CD14-positive monocyte (primary cell): ENCODE results near the gene YDJC. TPM values are rescaled to one million over a fixed set of nuclear protein-coding genes. Genes with fewer than 3 reads are reported as not detected.

Source experiments
- DNase-seq, 3 donors: peaks; one replicate each; pipeline ENCODE4 v3.0.0-alpha.2; 2011 to 2022
- H2AFZ ChIP-seq: 2 replicates; pipeline ENCODE4 v1.6.0; 2012; ENCODE audit warnings: mild to moderate bottlenecking, low read depth, low read length, inconsistent platforms; ENCODE audit not compliant: insufficient read depth, poor library complexity, severe bottlenecking
- H3K27ac ChIP-seq, 2 donors: 1 replicate in 1 of 2; 2 replicates in 1 of 2; pipeline ENCODE4 v1.5.1; 2012 to 2013; ENCODE audit warnings: low read length in 2 of 2, control low read depth in 1 of 2, inconsistent platforms in 1 of 2, low read depth in 1 of 2, mild to moderate bottlenecking in 1 of 2
- H3K27me3 ChIP-seq, 2 donors: one replicate each; pipeline versions ENCODE4 v1.6.0 to v1.6.1; 2011 to 2013; ENCODE audit warnings: low read length in 2 of 2; ENCODE audit not compliant: control insufficient read depth in 2 of 2, insufficient read depth in 2 of 2
- H3K36me3 ChIP-seq, 2 donors: replicated peaks in 1 of 2; 1 replicate in 1 of 2; 2 replicates in 1 of 2; pipeline versions ENCODE4 v1.5.1 to v1.6.1; 2012 to 2013; ENCODE audit warnings: low read length in 2 of 2, control low read depth in 1 of 2, inconsistent platforms in 1 of 2, mild to moderate bottlenecking in 1 of 2; ENCODE audit not compliant: insufficient read depth in 2 of 2, control insufficient read depth in 1 of 2
- H3K4me1 ChIP-seq, 2 donors: 1 replicate in 1 of 2; 2 replicates in 1 of 2; pipeline versions ENCODE4 v1.5.1 to v1.6.1; 2012 to 2013; ENCODE audit warnings: low read length in 2 of 2, control low read depth in 1 of 2, inconsistent platforms in 1 of 2, mild to moderate bottlenecking in 1 of 2, moderate library complexity in 1 of 2; ENCODE audit not compliant: insufficient read depth in 2 of 2, control insufficient read depth in 1 of 2
- H3K4me2 ChIP-seq: replicated peaks from 2 replicates; pipeline ENCODE3; 2012; ENCODE audit warnings: low read length, moderate library complexity, mild to moderate bottlenecking; ENCODE audit not compliant: poor library complexity, severe bottlenecking; ENCODE audit errors: extremely low read depth
- H3K4me3 ChIP-seq, 3 experiments: fragments of 200-600 bp in 1 of 3; sonication (generic) in 1 of 3; replicated peaks in 1 of 3; 1 replicate in 2 of 3; 2 replicates in 1 of 3; pipeline ENCODE4 v1.5.1; 2011 to 2013; ENCODE audit warnings: low read length in 3 of 3, mild to moderate bottlenecking in 3 of 3, control low read depth in 2 of 3, low read depth in 2 of 3, inconsistent platforms in 1 of 3, moderate library complexity in 1 of 3
- H3K79me2 ChIP-seq: 2 replicates; pipeline ENCODE4 v1.6.0; 2012; ENCODE audit warnings: mild to moderate bottlenecking, control low read depth, inconsistent platforms, low read length, moderate library complexity; ENCODE audit not compliant: insufficient read depth
- H3K9ac ChIP-seq: 2 replicates; pipeline ENCODE4 v1.6.0; 2017; ENCODE audit warnings: low read length, mild to moderate bottlenecking; ENCODE audit not compliant: insufficient read depth, poor library complexity, severe bottlenecking
- H3K9me3 ChIP-seq, 2 donors: replicated peaks in 1 of 2; 1 replicate in 1 of 2; 2 replicates in 1 of 2; pipeline versions ENCODE4 v1.5.1 to v1.6.1; 2012 to 2013; ENCODE audit warnings: low read length in 2 of 2, control low read depth in 1 of 2; ENCODE audit not compliant: control insufficient read depth in 1 of 2, insufficient read depth in 1 of 2
- H4K20me1 ChIP-seq: 2 replicates; pipeline ENCODE4 v1.6.0; 2012; ENCODE audit warnings: mild to moderate bottlenecking, low read length, control low read depth, moderate library complexity; ENCODE audit not compliant: insufficient read depth
- H3K27ac Mint-ChIP-seq, 7 donors: one replicate each; pipeline ENCODE4 v1.8.0; 2020; ENCODE audit warnings: mild to moderate bottlenecking in 7 of 7, mixed read lengths in 7 of 7, moderate library complexity in 6 of 7, inconsistent platforms in 2 of 7
- H3K27me3 Mint-ChIP-seq, 3 donors: one replicate each; pipeline ENCODE4 v1.8.0; 2021 to 2022; ENCODE audit warnings: low read depth in 3 of 3, mild to moderate bottlenecking in 3 of 3, mixed read lengths in 3 of 3, moderate library complexity in 3 of 3, inconsistent platforms in 1 of 3
- H3K36me3 Mint-ChIP-seq, 2 donors: one replicate each; pipeline ENCODE4 v1.8.0; 2020; ENCODE audit warnings: mixed read lengths in 2 of 2, inconsistent platforms in 1 of 2, mild to moderate bottlenecking in 1 of 2
- H3K4me1 Mint-ChIP-seq: one replicate; pipeline ENCODE4 v1.8.0; 2020; ENCODE audit warnings: mild to moderate bottlenecking, mixed read lengths
- H3K4me3 Mint-ChIP-seq, 2 donors: one replicate each; pipeline ENCODE4 v1.8.0; 2020; ENCODE audit warnings: mild to moderate bottlenecking in 2 of 2, mixed read lengths in 2 of 2, moderate library complexity in 1 of 2
- H3K9me3 Mint-ChIP-seq, 7 donors: one replicate each; pipeline ENCODE4 v1.8.0; 2020 to 2022; ENCODE audit warnings: mixed read lengths in 7 of 7, mild to moderate bottlenecking in 6 of 7, moderate library complexity in 6 of 7, inconsistent platforms in 2 of 7
- WGBS: methylation state at CpG from one replicate; pipeline ENCODE4 v1.1.5; 2013; ENCODE audit warnings: missing lambda C conversion rate; ENCODE audit not compliant: insufficient coverage; 5-methylcytosine and 5-hydroxymethylcytosine counted together
- intact Hi-C, 2 donors: fragments of 100-400 bp; cut with micrococcal nuclease; formaldehyde crosslinking; loops; one replicate each; pipeline versions ENCODE4 v1.15.0 to v1.15.1; 2023
- polyA plus RNA-seq, 3 donors: library from polyadenylated mRNA; depleted of rRNA in 1 of 3; unstranded in 2 of 3; stranded (reverse) in 1 of 3; fragments of 300-500 nt in 2 of 3; fragments of >200 nt in 1 of 3; fragmentation: Illumina TruSeq in 2 of 3; gene quantifications; 1 replicate in 2 of 3; 2 replicates in 1 of 3; pipeline ENCODE4 v1.2.3, GENCODE V29; 2012 to 2021
- TF ChIP-seq, protein P1 (sequence below): fragments of 200-600 bp; IDR thresholded peaks from one replicate; pipeline ENCODE4 v1.8.0; 2022; ENCODE audit warnings: antibody characterized with exemption, mild to moderate bottlenecking

The YDJC gene
- polyA plus RNA-seq, 3 donors: 26.5 to 32.9 (median 26.7) TPM

DNA sequence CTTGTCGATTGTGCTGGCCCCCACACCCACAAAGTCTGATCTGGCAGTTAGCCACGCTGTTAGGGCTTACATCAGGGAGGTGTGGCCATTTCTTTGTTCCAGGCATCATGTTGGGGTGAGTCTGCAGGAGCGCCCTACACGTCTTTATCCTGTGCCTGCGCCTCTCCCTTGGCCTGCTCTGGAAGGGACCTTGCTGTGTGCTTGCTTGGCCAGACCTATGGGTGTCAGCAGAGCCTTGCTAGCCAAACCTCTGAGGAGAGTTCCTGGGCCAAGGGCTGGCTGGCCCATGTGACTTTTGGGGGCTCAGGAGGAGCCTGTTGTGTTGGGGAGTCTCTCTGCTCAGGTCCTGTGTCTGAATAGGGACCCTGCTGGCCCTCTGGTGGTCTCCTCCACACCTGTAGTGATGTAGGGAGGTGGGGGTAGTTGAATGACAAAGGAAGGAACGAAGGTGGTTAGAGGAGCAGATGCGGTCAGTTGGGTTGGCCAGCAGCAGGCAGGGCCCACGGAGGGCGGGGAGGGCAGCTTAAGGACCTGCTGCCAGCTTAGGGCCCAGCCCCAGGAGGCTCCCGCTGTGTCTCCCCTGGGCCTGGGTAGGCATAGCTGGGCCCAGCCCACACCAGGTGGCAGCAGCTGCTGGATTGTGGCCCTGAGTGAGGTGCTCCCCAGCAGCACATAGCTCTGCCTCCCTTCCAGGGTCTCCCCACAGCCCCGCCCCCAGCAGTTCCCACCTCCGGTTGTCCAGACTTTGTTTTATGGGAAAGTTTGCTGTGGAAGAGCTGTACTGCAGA lies 43.9 kb upstream of the YDJC start:
- Mint-ChIP-seq H3K27me3 (peaks cover 0 to 2% (median 0%) of the 10 kb centered on the region in 3 donors), H3K27ac (peak overlapping the region in 2 of 7 donors; percentile 50 to 57)
- no peak overlapping the region for H3K9ac ChIP-seq

DNA sequence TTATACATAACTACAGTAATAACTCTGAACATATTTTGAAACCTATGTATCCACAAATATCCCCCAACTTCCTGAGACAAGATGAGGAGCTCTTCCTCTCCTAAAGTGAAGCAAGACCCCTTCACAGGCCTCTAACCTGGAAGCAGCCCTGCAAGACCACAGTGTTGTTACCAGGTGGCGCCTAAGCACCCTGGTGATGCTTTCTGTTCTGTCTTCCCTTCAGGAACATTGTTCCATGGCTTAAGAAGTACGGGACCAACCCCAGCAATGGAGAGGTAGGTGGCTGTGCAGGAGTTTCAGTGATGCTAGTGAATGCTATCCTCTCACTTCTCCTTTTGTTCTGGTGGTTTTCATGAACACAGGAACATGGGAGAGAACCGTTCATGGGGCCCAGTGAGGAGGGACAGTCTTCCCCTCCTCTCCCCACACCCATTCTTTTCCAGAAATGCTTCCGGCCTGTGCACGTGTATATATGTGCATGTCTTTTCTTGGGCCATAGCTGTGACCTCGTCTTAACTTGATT lies 42.3 kb upstream of the YDJC start:
- H2AFZ ChIP-seq: no peak overlapping the region
- peaks cover 0 to 2% of the 10 kb centered on the region in 2 donors for H3K4me1 ChIP-seq
- H4K20me1 ChIP-seq: peaks cover 37% of the 10 kb centered on the region
- Mint-ChIP-seq H3K27me3 (peaks cover 0 to 2% (median 0%) of the 10 kb centered on the region in 3 donors), H3K36me3 (peaks cover 69 to 77% of the 10 kb centered on the region in 2 donors), H3K9me3 (peaks cover 0 to 3% (median 2%) of the 10 kb centered on the region in 7 donors), H3K4me1 (peaks cover 24% of the 10 kb centered on the region), H3K4me3 (no peak overlapping the region), H3K27ac (peak overlapping the region in 1 of 7 donors; percentile 21)
- H3K4me2 ChIP-seq: no peak overlapping the region
- TF ChIP-seq, protein P1, sequence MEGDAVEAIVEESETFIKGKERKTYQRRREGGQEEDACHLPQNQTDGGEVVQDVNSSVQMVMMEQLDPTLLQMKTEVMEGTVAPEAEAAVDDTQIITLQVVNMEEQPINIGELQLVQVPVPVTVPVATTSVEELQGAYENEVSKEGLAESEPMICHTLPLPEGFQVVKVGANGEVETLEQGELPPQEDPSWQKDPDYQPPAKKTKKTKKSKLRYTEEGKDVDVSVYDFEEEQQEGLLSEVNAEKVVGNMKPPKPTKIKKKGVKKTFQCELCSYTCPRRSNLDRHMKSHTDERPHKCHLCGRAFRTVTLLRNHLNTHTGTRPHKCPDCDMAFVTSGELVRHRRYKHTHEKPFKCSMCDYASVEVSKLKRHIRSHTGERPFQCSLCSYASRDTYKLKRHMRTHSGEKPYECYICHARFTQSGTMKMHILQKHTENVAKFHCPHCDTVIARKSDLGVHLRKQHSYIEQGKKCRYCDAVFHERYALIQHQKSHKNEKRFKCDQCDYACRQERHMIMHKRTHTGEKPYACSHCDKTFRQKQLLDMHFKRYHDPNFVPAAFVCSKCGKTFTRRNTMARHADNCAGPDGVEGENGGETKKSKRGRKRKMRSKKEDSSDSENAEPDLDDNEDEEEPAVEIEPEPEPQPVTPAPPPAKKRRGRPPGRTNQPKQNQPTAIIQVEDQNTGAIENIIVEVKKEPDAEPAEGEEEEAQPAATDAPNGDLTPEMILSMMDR: no peak
- no peaks in the 10 kb centered on the region for H3K27me3 ChIP-seq
- intact Hi-C loops: no loop called here
- peaks cover 41% of the 10 kb centered on the region for H3K79me2 ChIP-seq
- peaks cover 60 to 73% of the 10 kb centered on the region in 2 donors for H3K36me3 ChIP-seq
- DNase-seq: no peak
- WGBS: 20% methylated on average over 1 of the region's 6 CpGs
- no peaks in the 10 kb centered on the region for H3K9me3 ChIP-seq
- H3K4me3 ChIP-seq: no peak overlapping the region
- H3K27ac ChIP-seq: no peak overlapping the region
- no peak overlapping the region for H3K9ac ChIP-seq

More for the DNA sequence above, 43.9 kb upstream of the YDJC start:
- Histone ChIP-seq H4K20me1 (peaks cover 37% of the 10 kb centered on the region), H3K27me3 (no peaks in the 10 kb centered on the region), H3K4me1 (no peaks in the 10 kb centered on the region), H2AFZ (no peak overlapping the region), H3K4me3 (no peak overlapping the region), H3K27ac (no peak overlapping the region), H3K4me2 (no peak overlapping the region), H3K9me3 (no peaks in the 10 kb centered on the region), H3K36me3 (peaks cover 66 to 77% of the 10 kb centered on the region in 2 donors), H3K79me2 (peaks cover 30% of the 10 kb centered on the region)
- Mint-ChIP-seq H3K36me3 (peaks cover 82 to 93% of the 10 kb centered on the region in 2 donors), H3K4me3 (no peak overlapping the region), H3K4me1 (peaks cover 16% of the 10 kb centered on the region), H3K9me3 (peaks cover 0 to 3% (median 2%) of the 10 kb centered on the region in 7 donors)
- no peak for DNase-seq
- TF ChIP-seq, protein P1: no peak
- 100% methylated on average over 10 of the region's 12 CpGs for WGBS
- intact Hi-C loops: no loop called here
